MCF 10A (cell line): Measurements from ENCODE around the gene CCR5AS.

Source experiments
- BruUV-seq: library from RNA; stranded (reverse); fragments of 400-500 nt; replicated peaks from 2 replicates; lab custom pipeline; 2021; lab: Mats Ljungman, UMichigan
- CTCF ChIA-PET: fragments of 300-600 bp; sonication (Branson Sonifier 250); formaldehyde crosslinking; extraction: SDS; loops from one replicate; lab custom pipeline; 2021; ENCODE audit warnings: antibody characterized with exemption, inconsistent platforms; lab: Yijun Ruan, JAX
- POLR2A ChIA-PET: fragments of 300-600, 350-650 bp; sonication (Branson Sonifier 250); formaldehyde crosslinking; extraction: SDS; loops from one replicate; lab custom pipeline; 2020; ENCODE audit warnings: antibody characterized with exemption, inconsistent platforms; lab: Yijun Ruan, JAX
- DNase-seq: peaks from one replicate; pipeline ENCODE4 v3.0.0-alpha.2; 2018; ENCODE audit not compliant: unreplicated experiment
- H3K27ac Mint-ChIP-seq: one replicate; pipeline ENCODE4 v1.8.0; 2022; ENCODE audit warnings: mild to moderate bottlenecking, low read depth, mixed read lengths; ENCODE audit not compliant: unreplicated experiment
- H3K27me3 Mint-ChIP-seq: one replicate; pipeline ENCODE4 v1.8.0; 2022; ENCODE audit warnings: mixed read lengths; ENCODE audit not compliant: insufficient read depth, unreplicated experiment
- H3K36me3 Mint-ChIP-seq: one replicate; pipeline ENCODE4 v1.8.0; 2022; ENCODE audit warnings: mild to moderate bottlenecking, moderate library complexity, mixed read lengths; ENCODE audit not compliant: insufficient read depth, unreplicated experiment
- H3K4me1 Mint-ChIP-seq: one replicate; pipeline ENCODE4 v1.8.0; 2022; ENCODE audit warnings: mixed read lengths; ENCODE audit not compliant: insufficient read depth, unreplicated experiment
- H3K4me3 Mint-ChIP-seq: one replicate; pipeline ENCODE4 v1.8.0; 2022; ENCODE audit warnings: mild to moderate bottlenecking, moderate library complexity, mixed read lengths; ENCODE audit not compliant: unreplicated experiment
- H3K9me3 Mint-ChIP-seq: one replicate; pipeline ENCODE4 v1.8.0; 2022; ENCODE audit warnings: mixed read lengths; ENCODE audit not compliant: unreplicated experiment
- CTCF ChIP-seq: fragments of 200-600 bp; IDR thresholded peaks from one replicate; pipeline ENCODE4 v1.8.0; 2022; ENCODE audit warnings: antibody characterized with exemption, mild to moderate bottlenecking; ENCODE audit not compliant: unreplicated experiment
- intact Hi-C: fragments of 100-400 bp; cut with micrococcal nuclease; formaldehyde crosslinking; loops from 2 replicates; pipeline ENCODE4 v1.14.1; 2022

Gene CCR5AS

GRCh38 chr3:46383951-46384330, 22.9 kb downstream of the CCR5AS start:
- Mint-ChIP-seq H3K27me3 (no peaks in the 10 kb centered on the region), H3K27ac (no peak overlapping the region), H3K9me3 (no peaks in the 10 kb centered on the region), H3K36me3 (no peaks in the 10 kb centered on the region), H3K4me1 (peaks cover 22% of the 10 kb centered on the region), H3K4me3 (no peak overlapping the region)
- no peak for DNase-seq
- CTCF ChIA-PET = interaction anchor here (0.6 to 2.0 kb wide), 7 partner anchors 13 to 445 kb away, joined by 3 to 7 read pairs (median 3); partner anchors contain the start of gene CCR5
- POLR2A ChIA-PET = interaction anchor here (1.0 kb wide), 1 partner anchor 66 kb away, joined by 4 read pairs; no protein-coding TSS in a partner anchor
- BruUV-seq = no TSS peak
- no peak for TF ChIP-seq CTCF
- intact Hi-C loops = no loop called here

- no peak overlapping the region for H3K27ac Mint-ChIP-seq
- H3K9me3 Mint-ChIP-seq = no peaks in the 10 kb centered on the region
- H3K27me3 Mint-ChIP-seq = peaks cover 4% of the 10 kb centered on the region
- TF ChIP-seq CTCF = no peak
- no TSS peak for BruUV-seq
- H3K4me1 Mint-ChIP-seq = peaks cover 24% of the 10 kb centered on the region
- intact Hi-C loops = no loop called here
- POLR2A ChIA-PET = interaction anchor here (1.0 to 1.1 kb wide), 2 partner anchors 40 to 66 kb away, joined by 4 read pairs; no protein-coding TSS in a partner anchor
- CTCF ChIA-PET = interaction anchor here (0.5 to 2.1 kb wide), 9 partner anchors 13 to 446 kb away, joined by 3 to 9 read pairs (median 4); partner anchors contain the start of gene CCR5
- H3K4me3 Mint-ChIP-seq = no peak overlapping the region
- no peak for DNase-seq
- no peaks in the 10 kb centered on the region for H3K36me3 Mint-ChIP-seq
Measured at GRCh38 chr3:46383211-46383950, 23.5 kb downstream of the CCR5AS start.

- intact Hi-C loops = no loop called here
- BruUV-seq = no TSS peak
- H3K27me3 Mint-ChIP-seq = peaks cover 11% of the 10 kb centered on the region
- POLR2A ChIA-PET = no interaction called here
- H3K4me1 Mint-ChIP-seq = peaks cover 25% of the 10 kb centered on the region
- H3K36me3 Mint-ChIP-seq = no peaks in the 10 kb centered on the region
- no peak overlapping the region for H3K4me3 Mint-ChIP-seq
- no peak overlapping the region for H3K27ac Mint-ChIP-seq
- DNase-seq = no peak
- H3K9me3 Mint-ChIP-seq = no peaks in the 10 kb centered on the region
- no peak for TF ChIP-seq CTCF
- CTCF ChIA-PET = interaction anchor here (1.2 to 2.1 kb wide), 3 partner anchors 12 to 443 kb away, joined by 4 to 9 read pairs (median 4); no protein-coding TSS in a partner anchor
Measured at GRCh38 chr3:46381625-46382024, 25.2 kb downstream of the CCR5AS start.

- ChIA-PET CTCF (interaction anchor here (1.2 kb wide), 2 partner anchors 11 to 62 kb away, joined by 4 read pairs; no protein-coding TSS in a partner anchor), POLR2A (no interaction called here)
- Mint-ChIP-seq H3K4me3 (no peak overlapping the region), H3K36me3 (no peaks in the 10 kb centered on the region), H3K4me1 (peaks cover 16% of the 10 kb centered on the region), H3K9me3 (no peaks in the 10 kb centered on the region), H3K27ac (no peak overlapping the region), H3K27me3 (peaks cover 11% of the 10 kb centered on the region)
- no peak for TF ChIP-seq CTCF
- intact Hi-C loops = no loop called here
- no peak for DNase-seq
- BruUV-seq = no TSS peak
Measured at GRCh38 chr3:46380471-46381221, 26.2 kb downstream of the CCR5AS start.
